Measurements from ENCODE around the gene TCTN3. TPM values are rescaled to one million over a fixed set of nuclear protein-coding genes. Genes with fewer than 3 reads are reported as not detected.
"Not testable (repeated sequence)": the region's sequence is repeated elsewhere in the genome, so short reads cannot be mapped to it uniquely, and the experiment has no call there.

TCTN3 gene
- 23.7 TPM for polyA plus RNA-seq (ENCODE audit: insufficient read length)

DNA sequence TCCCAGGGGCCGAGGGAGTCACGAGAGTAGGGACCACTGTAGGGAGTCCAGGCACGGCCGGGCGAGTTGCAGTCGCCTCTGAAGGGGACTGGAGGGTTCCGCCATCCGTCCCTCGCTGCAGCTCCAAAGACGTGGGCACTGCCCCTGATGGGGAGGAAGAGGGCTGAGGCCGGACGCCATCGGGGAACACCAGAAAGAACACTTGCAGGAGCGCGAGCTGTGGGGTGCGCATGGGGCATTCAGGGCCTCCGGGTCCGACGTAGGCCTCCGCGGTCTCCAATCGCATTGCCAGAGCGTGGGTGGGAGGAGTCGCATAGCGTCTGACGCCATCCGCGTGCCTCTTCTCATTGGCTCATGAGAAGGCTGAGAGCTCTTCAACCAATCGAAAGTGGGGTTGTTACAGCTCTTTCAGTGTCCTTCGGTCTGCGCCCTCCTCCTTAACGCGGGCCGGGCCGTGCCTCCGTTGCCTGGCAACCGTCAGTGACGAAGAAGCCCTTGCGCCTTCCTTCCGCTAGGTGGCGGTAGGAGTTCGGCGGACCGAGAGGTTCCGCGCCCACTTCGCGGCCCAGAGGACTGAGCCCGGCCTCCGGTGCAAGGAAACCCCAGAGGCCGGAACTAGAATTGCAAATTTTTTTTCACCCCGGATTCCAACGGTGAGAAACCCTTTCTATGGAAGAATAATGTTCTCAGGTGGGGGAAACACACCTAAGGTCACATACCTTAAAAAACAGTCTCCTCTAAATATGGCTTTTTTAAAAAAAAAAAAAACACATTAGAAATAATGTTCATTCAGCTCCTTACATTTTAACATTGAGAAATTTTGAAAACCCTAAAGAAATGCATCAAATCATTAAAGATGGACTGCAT lies at the start of gene TCTN3:
TSS of gene TCTN3 (minus strand) at position 260 of the 867 bp plus-strand sequence. CDS start at position 232, 28 bp downstream.
- peak; percentile 99 for DNase-seq

DNA sequence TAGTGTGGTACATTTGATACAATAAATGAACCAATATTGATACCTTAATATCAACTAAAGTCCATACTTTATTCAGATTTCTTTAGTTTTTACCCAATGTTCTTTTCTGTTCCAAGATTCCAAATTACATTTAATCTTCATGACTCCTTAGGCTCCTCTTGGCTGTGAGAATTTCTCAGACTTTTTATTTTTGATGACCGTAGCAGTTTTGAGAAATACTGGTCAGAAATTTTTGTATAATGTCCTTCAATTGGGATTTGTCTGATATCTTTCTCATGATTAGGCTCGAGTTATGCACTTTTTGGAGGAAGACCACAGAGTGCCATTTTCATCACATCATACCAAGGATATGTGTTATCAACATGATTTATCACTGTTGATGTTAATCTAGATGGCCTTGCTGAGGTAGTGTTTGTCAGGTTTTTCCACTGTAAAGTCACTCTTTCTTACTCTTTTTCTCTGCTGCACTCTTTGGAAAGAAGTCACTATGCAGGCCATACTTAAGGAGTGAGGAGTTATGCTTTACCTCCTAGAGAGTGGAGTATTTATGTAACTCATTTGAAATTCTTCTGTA lies 49.3 kb upstream of the TCTN3 start:
- DNase-seq: no peak

DNA sequence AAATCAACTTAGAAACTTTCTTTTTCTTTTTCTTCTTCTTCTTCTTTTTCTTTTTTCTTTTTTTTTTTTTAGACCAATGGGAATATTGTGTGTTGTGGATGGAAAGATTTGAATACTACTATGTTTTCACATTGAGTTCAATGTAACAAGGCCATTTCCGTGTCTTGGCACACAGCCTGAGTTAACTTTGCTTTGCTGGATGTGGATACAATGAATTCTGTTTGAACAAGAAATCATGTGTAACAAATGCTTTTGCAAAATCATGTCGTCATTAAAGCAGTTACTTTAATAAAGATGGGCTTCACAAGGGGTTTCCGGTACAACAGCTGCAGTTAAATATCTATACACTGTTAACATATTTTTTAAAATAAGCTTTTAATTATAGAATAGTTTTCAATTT lies 48.8 kb upstream of the TCTN3 start:
- DNase-seq: no peak

DNA sequence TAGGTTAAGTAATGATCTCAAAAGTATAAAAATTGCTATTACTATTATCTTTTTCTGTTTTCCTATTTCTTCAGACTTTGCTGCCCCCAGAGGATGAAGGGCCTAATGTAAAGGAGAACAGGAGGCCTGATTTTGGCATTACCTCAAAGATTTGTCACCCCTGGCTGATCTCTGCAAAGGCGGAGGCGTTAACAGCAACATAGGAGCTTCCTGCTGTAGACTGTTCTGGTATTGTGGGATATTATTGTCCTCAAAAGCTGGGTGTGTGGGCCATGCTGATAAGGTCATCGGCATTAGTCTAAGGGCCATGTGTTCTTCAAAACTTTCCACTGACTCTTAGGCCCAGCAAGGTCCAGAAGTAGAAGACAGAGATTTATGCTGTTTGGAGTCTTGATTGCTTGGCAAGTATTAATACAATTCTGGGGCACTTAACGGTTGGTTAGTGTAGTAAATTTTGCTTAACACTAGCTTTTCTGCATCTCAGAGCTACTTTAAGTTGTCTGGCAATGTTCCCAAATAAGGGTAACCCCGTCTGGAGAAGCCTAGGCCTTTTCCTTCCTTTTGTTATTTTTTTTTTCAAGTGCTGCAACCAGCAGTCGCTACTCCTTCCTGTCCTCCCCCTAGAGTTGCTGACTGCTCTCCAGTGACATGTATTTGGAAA lies 48.2 kb upstream of the TCTN3 start:
- no peak for DNase-seq

GRCh38 chr10:95739056-95739455 lies 45.3 kb upstream of the TCTN3 start:
- no peak for DNase-seq

GRCh38 chr10:95732907-95733306 lies 39.2 kb upstream of the TCTN3 start:
- not testable (repeated sequence) for DNase-seq

GRCh38 chr10:95730233-95730632 lies 36.5 kb upstream of the TCTN3 start:
- DNase-seq: no peak

DNA sequence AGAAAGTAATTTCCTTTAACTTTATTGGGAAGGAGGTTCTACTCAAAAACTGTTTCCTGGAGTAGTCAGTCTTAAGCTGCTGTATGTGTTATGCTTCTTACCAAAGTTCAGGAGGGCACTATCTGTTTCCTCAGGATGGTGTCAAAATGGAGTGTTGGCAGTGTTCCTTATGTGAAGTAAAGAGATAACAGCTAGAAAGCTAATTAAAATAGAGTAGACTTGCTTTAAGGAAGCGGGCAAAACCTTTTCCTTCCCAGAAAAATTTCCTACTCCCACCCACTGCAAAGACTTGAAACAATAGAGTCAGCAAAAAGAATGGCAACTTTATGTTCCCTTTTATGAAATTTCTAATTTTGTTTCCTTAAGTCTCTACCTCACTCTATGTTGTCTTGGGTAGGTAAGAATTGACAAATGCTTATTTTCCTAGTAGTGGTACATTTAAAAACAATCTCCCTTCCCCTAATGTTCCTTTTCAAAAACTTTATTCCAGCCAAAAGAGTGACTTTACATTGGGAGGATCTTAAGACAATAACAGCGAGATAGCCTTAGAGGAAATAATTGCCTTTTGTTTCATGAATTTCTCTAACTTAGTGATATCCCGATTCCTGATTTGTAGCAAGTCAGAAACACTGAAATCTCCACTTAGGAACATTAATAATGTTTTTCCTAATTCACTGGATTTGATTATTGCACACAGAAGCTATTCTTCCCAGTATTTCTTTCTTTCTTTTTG lies 35.8 kb upstream of the TCTN3 start:
- DNase-seq: no peak

- DNase-seq: no peak
Measured at GRCh38 chr10:95728526-95728925, 34.8 kb upstream of the TCTN3 start.

GRCh38 chr10:95722496-95722895 lies 28.8 kb upstream of the TCTN3 start:
- not testable (repeated sequence) for DNase-seq

GRCh38 chr10:95720745-95721144 lies 27.0 kb upstream of the TCTN3 start:
- not testable (repeated sequence) for DNase-seq

DNA sequence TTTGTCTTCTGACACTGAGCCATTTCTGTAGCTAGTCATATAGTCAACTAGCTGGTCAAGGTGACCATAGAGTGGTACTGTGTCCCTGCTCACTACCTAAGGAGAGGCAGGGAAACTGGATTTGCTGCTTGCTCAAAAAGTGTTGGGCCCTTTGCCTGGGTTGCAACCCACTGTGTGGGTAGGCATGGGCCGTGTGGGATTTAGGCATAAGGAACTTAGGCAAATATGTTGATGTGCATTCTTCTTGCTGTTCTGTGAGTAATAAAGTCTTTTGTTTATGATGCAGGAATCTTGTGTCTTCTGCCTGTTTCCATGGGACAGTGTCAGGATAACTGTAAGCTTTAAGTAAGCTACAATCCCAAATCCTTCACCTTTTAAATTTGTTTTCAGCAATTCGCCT lies 23.1 kb upstream of the TCTN3 start:
- no peak for DNase-seq

DNA sequence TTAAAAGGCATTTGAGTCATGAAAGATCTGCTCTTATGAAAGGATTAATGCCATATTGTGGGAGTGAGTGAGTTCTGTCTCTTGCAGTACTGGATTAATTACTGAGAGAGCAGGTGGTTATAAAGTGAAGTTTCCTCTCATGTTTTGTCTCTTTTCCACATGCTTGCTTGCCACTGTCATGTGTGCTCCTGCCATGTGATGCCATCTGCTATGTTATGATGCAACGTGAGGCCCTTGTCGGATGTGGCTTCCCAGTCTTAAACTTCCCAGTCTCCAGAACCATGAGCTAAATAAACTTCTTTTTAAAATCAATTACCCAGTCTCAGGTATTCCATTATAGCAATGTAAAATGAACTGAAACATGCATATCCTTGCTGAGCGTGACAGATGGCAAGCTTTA lies 22.7 kb upstream of the TCTN3 start:
- no peak for DNase-seq

DNA sequence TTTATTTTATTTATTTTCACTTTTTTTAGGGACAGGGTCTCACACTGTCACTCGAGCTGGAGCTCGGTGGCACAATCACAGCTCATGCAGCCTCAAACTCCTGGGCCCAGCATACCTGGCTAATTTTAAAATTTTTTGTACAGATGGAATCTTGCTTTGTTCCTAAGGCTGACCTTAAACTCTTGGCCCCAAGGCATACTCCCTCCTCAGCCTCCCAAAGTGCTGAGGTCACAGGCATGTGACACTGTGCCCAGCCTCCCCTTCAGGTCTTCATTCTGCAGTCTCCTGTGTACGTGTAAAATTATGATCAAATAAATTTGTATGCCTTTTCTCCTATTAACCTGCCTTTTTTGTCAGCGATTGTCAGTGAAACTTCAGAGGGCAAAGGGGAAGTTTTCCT lies 17.8 kb upstream of the TCTN3 start:
- DNase-seq: no peak

- DNase-seq: no peak
Measured at GRCh38 chr10:95706990-95707389, 13.3 kb upstream of the TCTN3 start.

DNA sequence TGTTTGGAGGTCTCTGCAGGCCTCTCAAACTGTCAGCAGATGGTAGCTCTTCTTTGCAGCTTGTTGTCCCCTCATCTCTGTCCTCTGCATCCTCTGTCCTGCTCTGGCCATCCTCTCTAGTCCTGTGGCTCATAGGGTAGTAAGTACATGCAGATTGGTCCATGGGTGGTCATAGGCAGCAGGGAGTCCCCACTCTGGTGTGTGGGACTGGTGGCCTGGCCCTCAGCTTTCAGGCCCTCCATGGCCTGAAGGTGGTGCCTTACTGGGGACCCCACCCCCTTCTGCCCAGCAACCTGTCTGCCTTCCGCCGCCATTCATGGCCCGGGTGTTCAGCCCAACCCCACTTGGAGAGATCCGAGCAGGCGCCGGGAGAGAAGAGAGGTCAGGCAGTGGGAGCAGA lies 12.8 kb upstream of the TCTN3 start:
- no peak for DNase-seq

DNA sequence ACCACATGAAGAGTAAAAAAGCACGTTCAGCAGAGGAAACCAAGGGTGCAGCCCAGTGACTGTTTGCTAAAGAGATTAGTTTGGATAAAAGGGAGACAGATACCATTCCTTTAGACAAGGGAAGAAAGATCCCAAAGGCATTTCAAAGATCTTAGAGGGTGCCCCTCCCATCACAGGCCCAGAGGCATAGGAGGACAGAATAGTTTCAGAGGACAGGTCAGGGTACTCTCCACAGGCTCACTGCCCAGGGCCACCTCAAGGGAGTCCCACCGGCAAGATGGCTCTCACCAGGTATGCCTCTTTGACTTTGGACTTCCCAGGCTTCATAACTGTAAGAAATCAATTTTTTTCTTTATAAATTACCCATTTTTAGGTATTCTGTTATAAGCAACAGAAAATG lies 4.7 kb upstream of the TCTN3 start:
- DNase-seq: no peak

DNA sequence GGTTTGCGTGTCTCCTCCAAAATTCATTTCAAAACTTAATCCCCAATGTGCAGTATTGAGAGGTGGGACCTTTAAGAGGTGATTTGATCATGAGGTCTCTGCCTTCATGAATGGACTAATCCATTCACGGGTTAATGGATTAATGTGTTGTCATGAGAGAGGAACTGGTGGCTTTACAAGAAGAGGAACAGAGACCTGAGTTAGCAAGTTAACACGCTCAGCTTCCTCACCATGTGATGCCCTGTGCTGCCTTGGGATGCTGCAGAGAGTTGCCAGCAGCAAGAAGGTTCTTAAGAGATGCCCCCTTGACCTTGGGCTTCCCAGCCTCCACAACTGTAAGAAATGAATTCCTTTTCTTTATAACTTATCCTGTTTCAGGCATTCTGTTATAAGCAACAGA lies 3.7 kb upstream of the TCTN3 start:
- peak; percentile 14 for DNase-seq

GRCh38 chr10:95694665-95695064 lies 938 bp upstream of the TCTN3 start:
- DNase-seq: no peak

- peak; percentile 6 for DNase-seq
Measured at GRCh38 chr10:95693071-95693667, 558 bp downstream of the TCTN3 start.

DNA sequence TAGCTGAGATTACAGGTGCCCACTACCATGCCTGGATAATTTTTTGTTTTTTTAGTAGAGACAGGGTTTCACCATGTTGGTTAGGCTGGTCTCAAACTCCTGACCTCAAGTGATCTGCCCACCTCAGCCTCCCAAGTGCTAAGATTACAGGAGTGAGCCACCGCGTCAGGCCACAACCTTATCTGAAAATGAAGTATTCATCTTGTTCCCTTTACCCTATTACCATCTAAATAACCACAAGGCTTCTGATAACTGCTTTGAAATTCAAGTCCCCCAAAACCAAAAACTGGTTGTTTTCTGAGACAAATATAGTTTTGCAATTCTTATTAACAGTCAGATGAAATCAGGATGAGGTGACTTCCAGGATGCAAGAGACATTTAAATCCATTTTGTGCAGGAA lies 2.4 kb downstream of the TCTN3 start:
- no peak for DNase-seq

GRCh38 chr10:95688648-95689047 lies 5.1 kb downstream of the TCTN3 start:
- no peak for DNase-seq

DNA sequence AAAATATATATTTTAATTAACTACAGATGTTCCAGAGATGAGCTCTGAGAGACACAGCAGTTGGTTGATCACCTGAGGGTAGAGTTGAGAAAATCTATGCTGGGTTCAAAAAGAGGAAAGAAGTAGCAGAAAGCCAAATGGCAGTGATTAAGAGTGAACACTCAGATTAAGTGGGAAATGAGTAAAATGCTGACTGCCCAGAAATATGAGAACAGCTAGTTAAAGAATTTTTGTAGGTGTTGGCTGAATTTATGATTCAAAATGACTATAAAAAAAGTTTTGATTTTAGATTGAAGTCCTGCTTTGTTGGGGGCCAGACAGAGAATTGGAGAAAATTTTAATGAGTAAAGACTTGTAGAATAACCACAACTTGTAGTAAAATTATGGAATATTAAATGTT lies 9.8 kb downstream of the TCTN3 start:
- no peak for DNase-seq

Measured in hindlimb muscle (tissue), 1 donor.